HepG2 (cell line): ENCODE measurements around the gene TIAM2. TPM values are rescaled to one million over a fixed set of nuclear protein-coding genes. Genes with fewer than 3 reads are reported as not detected.
A peak's percentile ranks its signal among the peaks of the same experiment; 100 is the strongest.

Experiments
- ATF3 ChIP-seq: sonication (generic); formaldehyde crosslinking; IDR thresholded peaks from 2 replicates; pipeline ENCODE4 v1.4.0; 2020; ENCODE audit warnings: missing genetic modification reagents
- CTCF ChIP-seq: sonication (generic); formaldehyde crosslinking; IDR thresholded peaks from 2 replicates; pipeline ENCODE4 v1.5.0; 2020; ENCODE audit warnings: mild to moderate bottlenecking, missing genetic modification reagents, moderate library complexity
- EEA1 ChIP-seq: sonication (generic); formaldehyde crosslinking; IDR thresholded peaks from 2 replicates; pipeline ENCODE4 v1.5.1; 2020; ENCODE audit warnings: mild to moderate bottlenecking, missing genetic modification reagents, borderline replicate concordance
- FOXP1 ChIP-seq, 2 experiments: fragments of 450-650 bp in 1 of 2; IDR thresholded peaks; 2 replicates each; pipeline ENCODE4 v1.6.1; 2017 to 2018; ENCODE audit warnings: antibody characterized with exemption in 1 of 2
- HDAC1 ChIP-seq: sonication (generic); formaldehyde crosslinking; IDR thresholded peaks from 2 replicates; pipeline ENCODE4 v1.5.1; 2020; ENCODE audit warnings: mild to moderate bottlenecking, missing genetic modification reagents
- HOXA3 ChIP-seq: sonication (generic); formaldehyde crosslinking; IDR thresholded peaks from 2 replicates; pipeline ENCODE4 v1.5.0; 2020; ENCODE audit warnings: missing genetic modification reagents
- MIER3 ChIP-seq: IDR thresholded peaks from 2 replicates; pipeline ENCODE4 v1.6.1; 2016; ENCODE audit warnings: missing compliant biosample characterization, borderline replicate concordance
- NCOA1 ChIP-seq: sonication (generic); formaldehyde crosslinking; IDR thresholded peaks from 2 replicates; pipeline ENCODE4 v1.9.0; 2021; ENCODE audit warnings: missing genetic modification reagents
- ONECUT2 ChIP-seq: sonication (generic); formaldehyde crosslinking; IDR thresholded peaks from 2 replicates; pipeline ENCODE4 v1.4.0; 2020; ENCODE audit warnings: missing genetic modification reagents
- RAD21 ChIP-seq: fragments of 450-650 bp; formaldehyde crosslinking; IDR thresholded peaks from 2 replicates; pipeline ENCODE4 v1.5.0; 2020; ENCODE audit warnings: mild to moderate bottlenecking
- RXRA ChIP-seq: sonication (generic); formaldehyde crosslinking; IDR thresholded peaks from 2 replicates; pipeline ENCODE4 v1.5.1; 2020; ENCODE audit warnings: missing genetic modification reagents
- SOX5 ChIP-seq: IDR thresholded peaks from 2 replicates; pipeline ENCODE4 v1.6.1; 2016; ENCODE audit warnings: borderline replicate concordance
- SSRP1 ChIP-seq: IDR thresholded peaks from 2 replicates; pipeline ENCODE4 v1.6.1; 2016; ENCODE audit warnings: control low read depth
- TEAD3 ChIP-seq: optimal IDR thresholded peaks from 2 replicates; pipeline ENCODE3; 2016; ENCODE audit warnings: borderline replicate concordance
- TP53 ChIP-seq: sonication (generic); formaldehyde crosslinking; conservative IDR thresholded peaks from 2 replicates; pipeline ENCODE4 v1.4.0; 2020; ENCODE audit warnings: missing genetic modification reagents
- U2AF1 ChIP-seq: fragments of 200-400 bp; formaldehyde crosslinking; optimal IDR thresholded peaks from 2 replicates; pipeline ENCODE3; 2017; ENCODE audit warnings: mild to moderate bottlenecking, low read depth, low read length
- XRCC5 ChIP-seq: fragments of 200-400 bp; formaldehyde crosslinking; optimal IDR thresholded peaks from 2 replicates; pipeline ENCODE3; 2017; ENCODE audit warnings: mild to moderate bottlenecking, low read length
- ZBTB10 ChIP-seq: sonication (generic); formaldehyde crosslinking; IDR thresholded peaks from 2 replicates; pipeline ENCODE4 v1.4.0; 2020; ENCODE audit warnings: missing genetic modification reagents, borderline replicate concordance
- ZNF34 ChIP-seq: sonication (generic); formaldehyde crosslinking; IDR thresholded peaks from 2 replicates; pipeline ENCODE4 v1.4.0; 2020; ENCODE audit warnings: mild to moderate bottlenecking, missing genetic modification reagents, borderline replicate concordance
- ZNF484 ChIP-seq: sonication (generic); formaldehyde crosslinking; IDR thresholded peaks from 2 replicates; pipeline ENCODE4 v1.5.1; 2020; ENCODE audit warnings: mild to moderate bottlenecking, low read depth, missing genetic modification reagents, borderline replicate concordance
- ZNF605 ChIP-seq: sonication (generic); formaldehyde crosslinking; IDR thresholded peaks from 2 replicates; pipeline ENCODE4 v1.8.0; 2022; ENCODE audit warnings: mild to moderate bottlenecking, missing genetic modification reagents
- ZNF639 ChIP-seq: conservative IDR thresholded peaks from 2 replicates; pipeline ENCODE4 v1.6.1; 2018; ENCODE audit warnings: missing genetic modification reagents
- ZNF800 ChIP-seq: sonication (generic); formaldehyde crosslinking; IDR thresholded peaks from 2 replicates; pipeline ENCODE4 v1.4.0; 2020; ENCODE audit warnings: missing genetic modification reagents
- polyA plus RNA-seq, 8 experiments: library from polyadenylated mRNA; depleted of rRNA in 3 of 8; stranded (reverse) in 7 of 8; unstranded in 1 of 8; fragments of >200 nt; fragmentation: Illumina TruSeq in 4 of 8; extraction: Trizol in 4 of 8; gene quantifications; 2 replicates each; pipeline versions ENCODE4 v1.2.1 to v1.2.3, GENCODE V29; 2011 to 2016; ENCODE audit warnings: low read depth in 4 of 8, missing spikeins in 1 of 8, mixed read lengths in 1 of 8; ENCODE audit not compliant: insufficient read depth in 1 of 8
- total RNA-seq, 5 experiments: library from RNA; depleted of rRNA; stranded (reverse); fragments of >200 nt; fragmentation: Illumina TruSeq; extraction: Trizol; gene quantifications; 2 replicates each; pipeline ENCODE4 v1.2.3, GENCODE V29; 2016; ENCODE audit warnings: low read depth in 1 of 5

Gene TIAM2
- total and polyA plus RNA-seq, 2 of the 13 experiments (the other 11 are each of a cell fraction or from before 2014, with no cell fraction given): 4.1 to 4.5 TPM

GRCh38 chr6:155152211-155153076, 157.3 kb downstream of the TIAM2 start (continued):
- TF ChIP-seq XRCC5 (peak; percentile 98), SOX5 (0 out of 2 replicates have a peak, but pooled peaks have one; percentile 13), ZBTB10 (CRISPR knock-in tag) (no peak), NCOA1 (no peak), ZNF484 (CRISPR knock-in tag) (no peak), HOXA3 (CRISPR knock-in tag) (peak; percentile 34; the same call in 1 of the 2 replicates), HDAC1 (CRISPR knock-in tag) (no peak), FOXP1 (IDR thresholded peaks at IDR 0.05) (no peak), FOXP1 (CRISPR knock-in tag; IDR thresholded peaks at IDR 0.05) (no peak), SSRP1 (CRISPR knock-in tag) (no peak), ZNF34 (CRISPR knock-in tag) (no peak), ONECUT2 (CRISPR knock-in tag) (no peak), ATF3 (CRISPR knock-in tag) (no peak), RAD21 (CRISPR knock-in tag) (peak; percentile 71), RXRA (peak; percentile 22; the same call in 1 of the 2 replicates), ZNF639 (CRISPR knock-in tag) (no peak), ZNF800 (CRISPR knock-in tag) (no peak), TP53 (CRISPR knock-in tag) (no peak), MIER3 (CRISPR knock-in tag) (no peak), TEAD3 (CRISPR knock-in tag) (peak; percentile 79), CTCF (CRISPR knock-in tag) (peak; percentile 90), U2AF1 (no peak), ZNF605 (CRISPR knock-in tag) (no peak), EEA1 (CRISPR knock-in tag) (no peak)
